CD4-positive, alpha-beta T cell (primary cell): ENCODE measurements around the gene BLMH. TPM values are rescaled to one million over a fixed set of nuclear protein-coding genes. Genes with fewer than 3 reads are reported as not detected.

Source experiments
- ATAC-seq: fragments of 200-7000 bp; cut with Tn5 transposase; one replicate; pipeline ENCODE4 v1.10.0; 2022; ENCODE audit warnings: mild to moderate bottlenecking; ENCODE audit not compliant: poor library complexity
- CTCF ChIA-PET: fragments of 350-600 bp; sonication (Branson Sonifier 250); formaldehyde crosslinking; loops from one replicate; lab custom pipeline; 2021; ENCODE audit warnings: antibody characterized with exemption, inconsistent platforms; lab: Charles Lee
- POLR2A ChIA-PET: fragments of 350-600 bp; sonication (Branson Sonifier 250); formaldehyde crosslinking; loops from one replicate; lab custom pipeline; 2021; ENCODE audit warnings: antibody characterized with exemption, inconsistent platforms; lab: Charles Lee
- DNase-seq, 14 experiments: peaks; one replicate each; pipeline ENCODE4 v3.0.0-alpha.2; 2013 to 2020; ENCODE audit warnings: mixed read lengths in 2 of 14
- H3K27ac ChIP-seq, 2 donors: one replicate each; pipeline versions ENCODE4 v1.5.1 to v1.7.0; 2013; ENCODE audit warnings: low read length in 2 of 2, low read depth in 1 of 2, mild to moderate bottlenecking in 1 of 2
- H3K27me3 ChIP-seq, 2 experiments: 1 replicate in 1 of 2; 2 replicates in 1 of 2; pipeline versions ENCODE4 v1.6.1 to v1.7.0; 2013; ENCODE audit warnings: low read length in 2 of 2, control low read depth in 1 of 2, mild to moderate bottlenecking in 1 of 2, moderate library complexity in 1 of 2; ENCODE audit not compliant: insufficient read depth in 2 of 2, control insufficient read depth in 1 of 2
- H3K36me3 ChIP-seq: one replicate; pipeline ENCODE4 v1.6.1; 2013; ENCODE audit warnings: low read length, control low read depth; ENCODE audit not compliant: insufficient read depth
- H3K4me1 ChIP-seq: one replicate; pipeline ENCODE4 v1.6.1; 2013; ENCODE audit warnings: low read length, control low read depth; ENCODE audit not compliant: insufficient read depth
- H3K4me3 ChIP-seq: one replicate; pipeline ENCODE4 v1.5.1; 2013; ENCODE audit warnings: mild to moderate bottlenecking, low read length, moderate library complexity
- H3K9me3 ChIP-seq, 2 experiments: 1 replicate in 1 of 2; 2 replicates in 1 of 2; pipeline versions ENCODE4 v1.6.1 to v1.7.0; 2013; ENCODE audit warnings: low read length in 2 of 2, mild to moderate bottlenecking in 2 of 2, control low read depth in 1 of 2, moderate library complexity in 1 of 2; ENCODE audit not compliant: control insufficient read depth in 1 of 2, insufficient read depth in 1 of 2
- H3K27ac Mint-ChIP-seq: one replicate; pipeline ENCODE4 v1.8.0; 2020; ENCODE audit warnings: mixed read lengths
- H3K27me3 Mint-ChIP-seq: one replicate; pipeline ENCODE4 v1.8.0; 2021; ENCODE audit warnings: mixed read lengths
- H3K36me3 Mint-ChIP-seq: one replicate; pipeline ENCODE4 v1.8.0; 2021; ENCODE audit warnings: low read depth, mixed read lengths
- H3K4me1 Mint-ChIP-seq: one replicate; pipeline ENCODE4 v1.8.0; 2021; ENCODE audit warnings: low read depth, mixed read lengths
- H3K4me3 Mint-ChIP-seq: one replicate; pipeline ENCODE4 v1.8.0; 2020; ENCODE audit warnings: mild to moderate bottlenecking, mixed read lengths
- H3K9me3 Mint-ChIP-seq: one replicate; pipeline ENCODE4 v1.8.0; 2020; ENCODE audit warnings: mixed read lengths
- intact Hi-C, 2 experiments: fragments of 100-400 bp; cut with DNase I in 1 of 2; cut with micrococcal nuclease in 1 of 2; formaldehyde crosslinking; loops; one replicate each; pipeline versions ENCODE4 v1.15.1 to v1.9.0; 2023 to 2025; cut with DNase I, micrococcal nuclease
- total RNA-seq, 174 experiments: library from RNA in 2 of 174; stranded (reverse) in 2 of 174; gene quantifications; one replicate each; pipeline ENCODE4 v1.2.3 and lab custom pipeline; 2021 to 2026
- TF ChIP-seq, protein P1 (sequence below): fragments of 200-600 bp; IDR thresholded peaks from one replicate; pipeline ENCODE4 v1.8.0; 2022; ENCODE audit warnings: antibody characterized with exemption, mild to moderate bottlenecking

The BLMH gene
- total RNA-seq, 2 experiments from 2014 or later: 32.9 to 36.5 TPM

DNA sequence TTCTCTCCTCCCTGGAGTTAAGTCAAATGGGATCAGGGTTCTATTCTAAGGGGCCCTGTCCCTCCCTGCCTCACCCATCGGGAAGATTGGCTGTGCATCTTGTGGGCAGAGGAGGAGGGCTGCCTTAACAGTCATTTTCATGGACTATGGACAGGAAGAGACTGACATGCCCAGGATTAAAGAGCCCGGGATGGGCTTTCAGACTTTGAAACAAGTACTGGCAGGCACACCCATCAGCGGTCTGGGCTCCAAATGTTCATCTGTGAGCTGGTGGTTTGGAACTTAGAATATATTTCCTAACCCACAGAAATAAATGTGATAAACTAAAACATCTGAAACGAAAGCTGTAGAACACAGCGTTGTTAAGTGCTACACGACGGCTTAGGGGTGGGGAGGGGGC is 62.7 kb downstream of the BLMH start:
- no peak for ATAC-seq
- CTCF ChIA-PET: no interaction called here

DNA sequence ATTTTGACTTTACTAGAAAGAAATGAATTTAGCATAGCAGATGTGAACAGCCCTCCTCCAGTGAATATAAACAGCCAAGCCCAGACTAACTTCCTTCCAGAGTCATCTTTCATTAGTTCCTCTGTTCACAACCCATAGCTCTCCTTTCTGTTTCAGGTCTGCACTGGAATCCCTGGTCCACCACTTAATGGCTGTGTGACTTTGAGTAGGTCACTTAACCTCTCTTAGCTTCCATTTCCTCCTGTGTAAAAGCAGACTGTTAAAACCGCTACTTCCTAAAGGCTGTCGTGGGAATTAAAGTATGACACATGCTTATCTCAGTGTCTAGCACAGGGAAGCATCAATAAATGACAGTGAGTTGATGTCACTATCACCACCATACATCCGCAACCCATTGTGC is 63.7 kb downstream of the BLMH start:
- Histone ChIP-seq H3K9me3 (no peaks in the 10 kb centered on the region), H3K27ac (no peak overlapping the region), H3K4me3 (no peak overlapping the region), H3K4me1 (no peaks in the 10 kb centered on the region), H3K36me3 (no peaks in the 10 kb centered on the region), H3K27me3 (peaks cover 7 to 18% of the 10 kb centered on the region in 2 experiments)
- H3K27ac Mint-ChIP-seq: no peak overlapping the region
- TF ChIP-seq, protein P1, sequence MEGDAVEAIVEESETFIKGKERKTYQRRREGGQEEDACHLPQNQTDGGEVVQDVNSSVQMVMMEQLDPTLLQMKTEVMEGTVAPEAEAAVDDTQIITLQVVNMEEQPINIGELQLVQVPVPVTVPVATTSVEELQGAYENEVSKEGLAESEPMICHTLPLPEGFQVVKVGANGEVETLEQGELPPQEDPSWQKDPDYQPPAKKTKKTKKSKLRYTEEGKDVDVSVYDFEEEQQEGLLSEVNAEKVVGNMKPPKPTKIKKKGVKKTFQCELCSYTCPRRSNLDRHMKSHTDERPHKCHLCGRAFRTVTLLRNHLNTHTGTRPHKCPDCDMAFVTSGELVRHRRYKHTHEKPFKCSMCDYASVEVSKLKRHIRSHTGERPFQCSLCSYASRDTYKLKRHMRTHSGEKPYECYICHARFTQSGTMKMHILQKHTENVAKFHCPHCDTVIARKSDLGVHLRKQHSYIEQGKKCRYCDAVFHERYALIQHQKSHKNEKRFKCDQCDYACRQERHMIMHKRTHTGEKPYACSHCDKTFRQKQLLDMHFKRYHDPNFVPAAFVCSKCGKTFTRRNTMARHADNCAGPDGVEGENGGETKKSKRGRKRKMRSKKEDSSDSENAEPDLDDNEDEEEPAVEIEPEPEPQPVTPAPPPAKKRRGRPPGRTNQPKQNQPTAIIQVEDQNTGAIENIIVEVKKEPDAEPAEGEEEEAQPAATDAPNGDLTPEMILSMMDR: no peak
- no peaks in the 10 kb centered on the region for H3K4me1 Mint-ChIP-seq
- DNase-seq (no peak), ATAC-seq (no peak)
- ChIA-PET POLR2A (no interaction called here), CTCF (no interaction called here)
- no peaks in the 10 kb centered on the region for H3K9me3 Mint-ChIP-seq
- no peak overlapping the region for H3K4me3 Mint-ChIP-seq
- H3K36me3 Mint-ChIP-seq: no peaks in the 10 kb centered on the region
- peaks cover 34% of the 10 kb centered on the region for H3K27me3 Mint-ChIP-seq
- intact Hi-C loops: no loop called here

More for the DNA sequence above, 62.7 kb downstream of the BLMH start:
- no peaks in the 10 kb centered on the region for H3K4me1 Mint-ChIP-seq
- POLR2A ChIA-PET: no interaction called here
- intact Hi-C loops: no loop called here
- DNase-seq: no peak
- no peaks in the 10 kb centered on the region for H3K36me3 Mint-ChIP-seq
- Histone ChIP-seq H3K9me3 (no peaks in the 10 kb centered on the region), H3K4me3 (no peak overlapping the region), H3K27ac (no peak overlapping the region), H3K4me1 (no peaks in the 10 kb centered on the region), H3K36me3 (no peaks in the 10 kb centered on the region), H3K27me3 (peaks cover 11 to 27% of the 10 kb centered on the region in 2 experiments)
- H3K27me3 Mint-ChIP-seq: peaks cover 44% of the 10 kb centered on the region
- no peak overlapping the region for H3K27ac Mint-ChIP-seq
- TF ChIP-seq, protein P1: no peak
- no peak overlapping the region for H3K4me3 Mint-ChIP-seq
- H3K9me3 Mint-ChIP-seq: no peaks in the 10 kb centered on the region

DNA sequence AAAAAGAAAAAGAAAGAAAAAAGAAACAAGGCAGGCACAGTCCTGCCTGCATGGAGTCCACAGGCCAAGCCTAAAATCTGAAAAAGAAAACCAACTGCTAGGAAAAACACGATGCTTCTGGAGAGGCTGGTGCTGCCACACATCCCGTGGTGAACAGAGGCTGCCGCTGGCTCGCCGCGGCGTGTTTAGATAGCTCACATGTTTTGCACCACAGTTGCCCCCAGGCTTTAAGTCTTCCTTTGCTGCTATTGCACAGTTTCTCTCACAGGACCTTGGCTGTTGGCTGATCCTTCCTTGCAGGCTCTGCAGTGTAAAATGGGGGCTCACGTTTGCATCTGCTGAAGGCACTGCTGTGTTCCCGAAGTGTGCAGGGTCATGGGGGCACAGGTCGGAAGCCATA is 64.9 kb downstream of the BLMH start:
- Histone ChIP-seq H3K4me1 (no peaks in the 10 kb centered on the region), H3K27ac (no peak overlapping the region), H3K36me3 (no peaks in the 10 kb centered on the region), H3K27me3 (peaks cover 2 to 13% of the 10 kb centered on the region in 2 experiments), H3K9me3 (no peaks in the 10 kb centered on the region), H3K4me3 (no peak overlapping the region)
- intact Hi-C loops: no loop called here
- Mint-ChIP-seq H3K27me3 (peaks cover 23% of the 10 kb centered on the region), H3K36me3 (no peaks in the 10 kb centered on the region), H3K27ac (no peak overlapping the region), H3K4me3 (no peak overlapping the region), H3K4me1 (no peaks in the 10 kb centered on the region), H3K9me3 (no peaks in the 10 kb centered on the region)
- ATAC-seq (no peak), DNase-seq (no peak)
- ChIA-PET POLR2A (no interaction called here), CTCF (no interaction called here)
- TF ChIP-seq, protein P1: no peak
